Measurements from ENCODE around the gene DNASE2B. TPM values are rescaled to one million over a fixed set of nuclear protein-coding genes. Genes with fewer than 3 reads are reported as not detected.

Gene DNASE2B
- total RNA-seq, result 0.18 TPM in 1 of 2 replicates, not detected in the other

DNA sequence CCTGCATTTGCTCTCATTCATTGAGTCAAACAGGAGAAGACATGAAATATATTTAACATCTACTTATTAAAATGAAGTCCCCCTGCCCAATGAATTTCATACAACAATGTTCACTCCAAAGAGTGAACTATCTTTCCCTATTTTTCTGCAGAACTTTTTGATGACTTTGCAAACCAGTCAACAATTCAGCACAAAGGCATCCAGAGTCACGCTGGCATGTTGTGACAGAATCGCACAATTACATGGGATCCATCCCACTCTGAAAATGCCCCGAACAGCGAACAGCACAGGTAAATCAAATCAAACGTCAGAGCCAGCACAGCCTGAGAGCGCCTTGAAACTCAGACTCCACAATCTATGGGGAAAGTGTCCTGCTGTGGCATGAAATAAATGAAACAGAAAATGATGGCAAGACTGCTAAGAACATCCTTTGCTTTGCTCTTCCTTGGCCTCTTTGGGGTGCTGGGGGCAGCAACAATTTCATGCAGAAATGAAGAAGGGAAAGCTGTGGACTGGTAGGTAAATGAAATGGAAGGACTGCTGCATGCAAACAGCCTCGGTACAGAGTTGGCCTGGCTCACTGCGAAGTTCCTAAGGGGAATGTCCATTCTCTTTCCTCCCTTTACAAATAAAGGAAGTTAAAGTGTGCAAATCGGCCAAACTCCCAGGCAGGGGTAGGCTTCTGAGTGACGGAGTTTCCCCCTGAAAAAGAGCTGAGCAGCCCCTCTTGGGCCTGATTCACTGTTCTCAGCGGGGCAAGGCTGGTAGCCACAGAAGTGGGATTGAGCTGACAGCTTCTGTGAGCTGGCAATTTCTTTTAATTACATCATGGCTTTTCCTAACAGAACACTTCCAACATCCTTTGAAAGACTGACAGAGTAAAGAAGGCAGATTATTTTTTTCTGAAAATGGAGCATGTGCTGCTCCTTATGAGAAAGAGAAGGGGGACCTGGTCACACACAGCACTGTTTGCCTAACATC, at the start of gene DNASE2B:
Gene DNASE2B (plus strand): TSS at position 310 of the 981 bp plus-strand sequence. CDS start 81 bp downstream, at position 391.

Other genes with a start within 250 kb of the DNASE2B start
- 0.58 and 2.5 TPM in 2 replicates for gene SAMD13, start 96.8 kb upstream of the DNASE2B start, total RNA-seq
- gene RPF1, start 80.8 kb downstream of the DNASE2B start, total RNA-seq, result 42.1 and 45.2 TPM in 2 replicates
- gene SPATA1, start 107.9 kb downstream of the DNASE2B start, total RNA-seq, result not detected in 2 replicates
- gene GNG5, start 108.1 kb downstream of the DNASE2B start, total RNA-seq, result 66.5 and 80.7 TPM in 2 replicates
- 13.5 and 14.2 TPM in 2 replicates for gene CTBS, start 176.0 kb downstream of the DNASE2B start, total RNA-seq

Data from myometrial cell (primary cell).